HG02678 (cell line): ENCODE measurements around the gene FCHSD2.
"Not testable (repeated sequence)": the region's sequence is repeated elsewhere in the genome, so short reads cannot be mapped to it uniquely, and the experiment has no call there.

Source experiments
- ATAC-seq: cut with Tn5 transposase; IDR thresholded peaks from one replicate; pipeline ENCODE4 v1.9.1; 2021; ENCODE audit warnings: mild to moderate bottlenecking, moderate library complexity; ENCODE audit not compliant: unreplicated experiment

Gene FCHSD2

GRCh38 chr11:72940417-72940816 lies 201.7 kb downstream of the FCHSD2 start:
- ATAC-seq, result no peak

- ATAC-seq, result no peak
These were observed 203.1 kb downstream of the FCHSD2 start for GRCh38 chr11:72939031-72939430.

GRCh38 chr11:72937439-72937838 lies 204.7 kb downstream of the FCHSD2 start:
- ATAC-seq, result no peak

DNA sequence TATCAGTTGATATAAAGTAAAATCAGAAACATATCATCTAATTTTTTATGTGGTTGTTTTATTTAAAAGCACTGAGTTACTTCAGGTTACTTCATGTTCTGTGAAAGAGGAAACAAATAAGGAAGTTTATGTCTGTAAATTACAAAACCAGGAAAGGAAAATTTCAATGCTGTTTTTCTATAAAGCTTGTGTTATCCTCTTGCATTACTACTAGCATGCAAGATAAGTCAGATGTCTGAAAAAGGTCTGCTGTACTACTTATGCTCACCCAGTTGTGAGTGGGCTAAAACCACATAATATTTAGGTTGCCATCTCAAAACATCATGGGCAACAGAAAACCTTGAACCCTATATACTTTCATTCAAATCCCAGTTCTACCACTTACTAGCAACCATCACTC lies 206.4 kb downstream of the FCHSD2 start:
- ATAC-seq, result no peak

- no peak for ATAC-seq
These were observed 210.0 kb downstream of the FCHSD2 start for GRCh38 chr11:72932132-72932570.

DNA sequence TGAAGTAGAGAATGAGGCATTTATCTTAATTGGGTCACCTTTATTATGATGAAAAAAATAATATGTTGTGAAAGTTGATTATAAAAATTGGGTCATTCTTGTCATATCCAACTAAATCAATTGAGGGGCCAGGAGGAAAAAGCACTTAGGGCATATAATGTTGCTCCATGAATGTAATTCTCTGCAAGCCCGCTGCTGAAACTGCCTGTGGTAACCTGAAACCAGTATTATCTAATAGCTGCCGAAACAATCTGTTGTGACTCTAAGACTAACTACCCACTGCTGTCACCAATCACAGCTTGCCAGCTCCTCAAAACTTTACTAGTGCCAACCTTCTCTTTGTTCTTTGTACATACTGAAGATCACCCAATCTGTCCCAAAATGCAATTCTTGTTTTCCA lies 212.1 kb downstream of the FCHSD2 start:
- ATAC-seq, result no peak

DNA sequence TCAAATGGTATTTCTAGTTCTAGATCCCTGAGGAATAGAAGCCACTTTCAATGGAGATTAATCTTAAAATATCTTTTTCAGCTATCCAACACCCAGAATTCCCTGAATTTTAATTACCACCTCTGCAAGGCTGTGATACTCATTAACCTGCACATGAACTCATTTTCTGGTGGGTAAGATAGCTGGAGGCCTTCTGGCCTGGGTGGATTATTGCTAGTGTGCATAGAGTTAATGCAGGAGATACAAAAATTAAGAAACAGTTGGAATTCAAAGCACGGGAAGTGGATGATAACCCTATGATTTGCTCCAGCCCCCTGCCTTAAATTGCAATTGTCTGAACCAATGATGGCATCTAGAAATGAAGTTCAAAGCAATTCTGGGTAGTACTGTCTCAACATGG lies 212.9 kb downstream of the FCHSD2 start:
- ATAC-seq, result no peak

GRCh38 chr11:72927380-72927779 lies 214.7 kb downstream of the FCHSD2 start:
- ATAC-seq, result no peak

GRCh38 chr11:72926076-72926475 lies 216.0 kb downstream of the FCHSD2 start:
- no peak for ATAC-seq

DNA sequence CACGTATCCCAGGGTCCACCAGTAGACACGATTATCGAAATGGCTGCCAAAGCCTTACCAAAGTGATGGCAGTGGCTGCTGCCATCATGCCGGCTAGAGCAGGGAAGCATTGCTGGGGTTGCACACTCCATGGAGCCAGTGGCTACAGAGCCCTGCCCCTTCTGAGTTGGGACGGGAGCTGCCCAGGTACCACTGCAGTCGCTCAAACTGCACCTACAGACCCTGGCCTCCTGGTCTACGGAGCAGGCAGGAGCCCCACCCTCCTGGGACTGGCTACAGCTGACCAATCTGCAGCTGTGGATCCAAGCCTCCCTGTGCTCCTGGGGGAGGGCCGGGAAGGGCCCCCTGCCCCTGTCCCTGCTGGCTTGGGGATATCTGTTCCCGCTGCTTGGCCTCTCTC lies 216.5 kb downstream of the FCHSD2 start:
- ATAC-seq, result no peak

DNA sequence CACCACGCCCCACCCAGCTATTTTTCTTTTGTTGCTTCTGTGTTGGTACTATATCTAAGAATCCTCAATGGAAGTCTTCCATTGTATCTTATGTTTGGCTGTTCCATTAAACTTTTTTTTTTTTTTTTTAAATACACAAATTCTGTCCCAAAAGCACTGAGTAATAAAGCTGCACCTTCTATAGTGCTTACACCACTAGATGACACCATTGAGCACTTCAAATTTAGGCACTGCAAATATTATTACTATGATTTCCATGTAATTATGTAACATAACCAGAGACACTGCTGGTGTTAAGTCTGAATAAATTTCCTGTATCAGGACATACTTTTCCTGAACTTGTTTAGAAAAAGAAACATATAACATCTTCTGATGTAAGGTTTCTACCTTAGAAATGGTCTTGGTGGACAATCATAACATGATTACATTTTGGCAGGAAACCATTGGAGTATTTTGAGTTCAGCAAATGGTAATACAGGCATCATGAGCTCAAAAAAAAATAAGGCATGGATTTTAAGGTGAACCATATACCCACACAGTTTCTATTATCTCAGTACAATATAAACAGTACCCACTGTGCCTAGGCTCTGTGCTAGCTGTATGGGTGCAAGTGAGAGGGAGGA lies 217.4 kb downstream of the FCHSD2 start:
- ATAC-seq, result no peak

GRCh38 chr11:72921028-72921716 lies 220.9 kb downstream of the FCHSD2 start:
- no peak for ATAC-seq

DNA sequence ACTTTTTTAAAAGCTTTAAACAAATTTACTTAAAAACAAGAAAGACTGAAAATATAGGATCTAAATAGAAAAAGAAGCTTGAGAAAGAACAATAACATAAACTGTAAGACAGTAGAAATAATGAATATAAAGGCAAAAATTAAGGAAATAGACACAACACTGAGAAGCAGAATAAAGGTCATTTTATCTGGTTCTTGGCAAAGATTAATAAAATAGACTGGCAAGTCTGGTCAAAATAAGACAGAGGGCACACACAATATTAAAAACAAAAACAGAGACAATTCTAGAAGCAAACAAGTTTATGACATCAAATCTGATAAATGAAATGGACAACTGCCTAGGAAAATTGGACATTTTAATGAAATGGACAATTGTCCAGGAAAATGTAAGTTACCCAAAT lies 222.1 kb downstream of the FCHSD2 start:
- no peak for ATAC-seq

DNA sequence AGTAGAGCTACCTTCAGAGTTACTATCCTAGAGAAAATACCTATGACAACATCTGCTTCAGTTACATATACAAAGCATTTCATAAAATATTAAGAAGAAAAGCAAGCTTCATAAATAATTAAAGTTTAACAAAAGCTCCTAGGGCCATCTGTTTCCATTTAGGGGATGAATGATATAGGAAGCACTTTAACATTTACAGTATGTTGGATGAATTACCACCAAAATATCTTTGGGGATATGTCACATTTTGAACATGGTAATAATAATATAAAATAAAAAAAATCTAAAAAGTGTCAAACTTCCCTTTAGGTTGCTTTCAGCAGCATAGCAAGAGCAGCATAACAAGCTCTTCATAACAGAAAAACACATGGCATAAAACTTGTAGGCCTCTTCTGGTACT lies 223.3 kb downstream of the FCHSD2 start:
- no peak for ATAC-seq

DNA sequence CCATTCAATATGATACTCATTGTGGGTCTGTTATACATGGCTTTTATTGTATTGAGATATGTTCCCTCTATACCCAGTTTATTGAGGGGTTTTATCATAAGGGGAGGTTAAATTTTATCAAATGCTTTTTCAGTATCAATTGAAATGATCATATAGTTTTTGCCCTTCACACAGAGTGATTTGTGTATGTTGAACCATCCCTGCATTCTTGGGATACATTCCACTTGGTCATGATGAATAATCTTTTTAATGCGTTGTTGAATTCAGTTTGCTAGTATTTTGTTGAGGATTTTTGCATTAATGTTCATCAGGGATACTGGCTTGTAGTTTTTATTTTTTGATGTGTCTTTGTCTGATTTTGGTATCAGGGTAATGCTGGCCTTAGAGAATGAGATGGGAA lies 229.9 kb downstream of the FCHSD2 start:
- ATAC-seq, result no peak

GRCh38 chr11:72909558-72910388 lies 232.3 kb downstream of the FCHSD2 start:
- ATAC-seq, result not testable (repeated sequence)

DNA sequence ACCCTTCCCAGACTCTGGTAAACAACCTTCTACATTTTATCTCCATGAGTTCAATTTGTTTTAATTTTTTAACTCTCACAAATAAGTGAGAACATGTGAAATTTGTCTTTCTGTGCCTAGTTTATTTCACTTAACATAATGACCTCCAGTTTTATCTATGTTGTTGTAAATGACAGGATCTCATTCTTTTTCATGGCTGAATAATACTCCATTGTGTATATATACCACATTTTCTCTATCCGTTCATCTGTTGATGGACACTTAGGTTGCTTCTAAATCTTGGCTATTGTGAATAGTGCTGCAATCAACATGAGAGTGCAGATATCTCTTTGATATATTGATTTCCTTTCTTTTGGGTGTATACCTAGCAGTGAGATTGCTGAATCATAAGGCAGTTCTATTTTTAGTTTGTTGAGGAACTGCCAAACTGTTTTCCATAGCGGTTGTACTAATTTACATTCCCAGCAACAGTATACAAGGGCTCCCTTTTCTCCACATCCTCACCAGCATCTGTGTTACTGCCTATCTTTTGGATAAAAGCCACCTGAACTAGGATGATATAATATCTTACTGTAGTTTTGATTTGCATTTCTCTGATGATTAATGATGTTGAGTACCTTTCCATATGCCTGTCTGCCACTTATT lies 234.0 kb downstream of the FCHSD2 start:
- no peak for ATAC-seq

DNA sequence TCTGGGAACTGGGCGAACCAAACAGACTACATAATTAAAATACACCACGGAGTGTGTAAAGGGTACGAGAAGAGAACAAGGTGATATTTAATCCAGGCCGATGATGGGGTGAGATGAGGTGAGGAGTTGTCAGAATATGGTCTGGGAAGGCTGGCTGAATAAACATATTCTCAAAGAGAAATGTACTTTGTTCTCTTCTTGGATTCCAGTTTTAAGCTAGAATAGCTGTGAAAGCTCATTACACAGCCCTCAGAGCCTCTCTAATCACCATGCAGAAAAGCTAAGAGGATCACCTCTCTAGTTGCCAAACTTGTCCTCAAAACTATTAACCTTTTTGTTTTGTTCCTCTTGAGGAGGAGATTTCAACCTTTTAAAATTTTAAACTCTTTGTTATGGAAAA lies 238.1 kb downstream of the FCHSD2 start:
- no peak for ATAC-seq

GRCh38 chr11:72901374-72901773 lies 240.7 kb downstream of the FCHSD2 start:
- ATAC-seq, result no peak

- ATAC-seq, result no peak
These were observed 242.1 kb downstream of the FCHSD2 start for GRCh38 chr11:72900013-72900412.

- ATAC-seq, result no peak
These were observed 242.9 kb downstream of the FCHSD2 start for GRCh38 chr11:72899238-72899637.
